NCI-H510A (cell line): ENCODE measurements around the gene DTX3.
"Not testable (repeated sequence)": the region's sequence is repeated elsewhere in the genome, so short reads cannot be mapped to it uniquely, and the experiment has no call there.

Experiments used
- DNase-seq: peaks from one replicate; lab custom pipeline; 2025; lab: John Stamatoyannopoulos, UW

DTX3 gene

DNA sequence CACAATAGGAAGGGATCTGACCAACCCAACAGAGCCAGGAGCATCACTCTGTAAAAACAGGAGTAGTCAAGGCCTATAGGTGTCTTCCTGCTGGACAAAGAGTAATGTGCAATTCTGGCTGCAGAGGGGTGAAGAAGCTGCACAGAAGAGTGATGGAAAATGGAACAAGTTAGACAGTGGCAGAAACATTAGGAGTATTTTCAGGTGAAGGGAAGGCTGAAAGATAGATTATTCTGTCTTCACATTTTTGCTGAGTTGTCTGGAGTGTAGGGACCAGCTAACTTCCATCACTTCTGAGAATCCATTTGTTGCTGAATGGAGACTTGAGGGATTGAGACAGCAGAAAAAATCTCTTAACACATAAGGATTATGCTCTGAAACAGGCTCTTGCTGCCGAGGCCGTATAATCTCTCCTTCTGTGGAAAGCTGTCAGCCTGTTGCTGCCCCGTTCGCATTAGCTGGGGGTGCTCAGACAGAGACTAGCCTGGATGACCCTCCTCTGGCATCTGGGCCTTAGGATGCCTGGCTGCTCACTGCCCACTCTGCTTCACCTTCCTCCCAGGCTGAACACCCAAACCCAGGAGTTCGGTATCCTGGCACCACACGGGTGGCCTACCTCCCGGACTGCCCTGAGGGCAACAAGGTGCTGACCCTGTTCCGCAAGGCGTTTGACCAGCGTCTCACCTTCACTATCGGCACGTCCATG, 3.5 kb downstream of the DTX3 start:
- DNase-seq = no peak

DNA sequence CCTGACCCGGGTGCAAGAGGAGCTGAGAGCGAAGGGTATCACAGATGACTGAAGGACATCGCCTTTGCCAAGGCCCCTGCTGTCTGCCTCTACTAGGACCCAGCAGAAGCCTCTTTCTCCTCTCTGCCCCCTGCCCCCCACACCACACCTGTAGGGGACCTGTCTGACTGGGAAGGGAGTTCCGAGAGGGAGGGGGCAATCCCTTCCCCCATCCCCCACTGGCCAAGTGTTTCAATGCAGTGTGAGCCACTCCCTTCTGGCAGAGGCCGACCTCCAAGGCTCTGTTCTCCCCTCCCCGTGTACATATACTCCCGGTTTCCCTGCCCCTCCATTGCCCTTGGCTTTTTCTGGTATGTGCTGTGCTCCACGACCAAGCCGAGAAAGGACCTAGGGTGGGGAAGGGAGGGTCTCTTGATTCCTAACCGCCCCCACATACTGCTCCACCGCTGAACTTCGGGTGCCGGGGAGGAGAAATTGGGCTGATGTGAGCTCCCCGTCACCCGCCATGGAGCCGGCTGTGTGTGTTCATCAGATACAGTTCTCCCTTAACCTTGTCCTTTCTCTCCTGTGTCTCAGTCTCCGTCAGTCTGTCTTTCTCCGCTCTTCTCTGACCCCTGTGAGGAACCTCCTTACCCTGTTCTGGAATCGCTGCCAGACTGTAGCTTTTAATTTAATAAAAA, 4.6 kb downstream of the DTX3 start:
- no peak for DNase-seq

DNA sequence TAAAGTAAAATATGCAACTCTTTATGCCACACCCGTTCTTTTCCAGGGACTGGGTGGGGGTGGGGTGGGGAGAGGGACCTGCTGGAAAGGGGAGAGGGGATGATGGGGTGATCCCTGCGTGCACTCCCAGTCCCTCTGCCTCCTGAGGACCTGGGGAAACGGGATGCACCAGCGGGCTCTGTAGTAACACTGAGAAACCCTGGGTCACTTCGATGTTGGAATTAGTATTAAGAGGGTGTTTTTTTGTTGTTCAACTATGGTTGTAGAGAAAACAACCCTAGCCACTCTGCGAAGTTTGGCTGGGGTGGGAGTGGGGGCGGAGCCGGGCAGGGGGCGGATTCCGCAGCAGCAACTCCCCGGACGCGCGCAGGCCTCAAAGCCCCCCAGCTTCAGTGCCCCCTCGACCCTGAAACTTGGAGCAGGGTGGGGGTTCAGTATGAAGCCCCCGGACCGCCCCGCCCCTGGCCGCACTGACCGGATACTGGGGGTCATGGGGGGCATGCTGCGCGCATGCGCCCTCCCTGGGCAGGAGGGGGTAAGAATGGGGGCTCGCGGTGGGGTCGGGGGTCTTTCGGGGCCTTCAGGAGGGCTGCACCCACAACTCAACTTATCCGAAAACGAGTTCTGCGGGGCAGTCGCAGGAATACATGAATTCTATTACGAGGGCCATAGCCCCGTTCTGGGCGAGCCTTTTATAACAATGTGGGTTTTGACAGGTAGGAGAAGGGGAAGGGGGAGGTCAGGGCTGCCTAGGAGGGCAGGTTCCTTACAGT, 5.3 kb downstream of the DTX3 start:
- no peak for DNase-seq

DNA sequence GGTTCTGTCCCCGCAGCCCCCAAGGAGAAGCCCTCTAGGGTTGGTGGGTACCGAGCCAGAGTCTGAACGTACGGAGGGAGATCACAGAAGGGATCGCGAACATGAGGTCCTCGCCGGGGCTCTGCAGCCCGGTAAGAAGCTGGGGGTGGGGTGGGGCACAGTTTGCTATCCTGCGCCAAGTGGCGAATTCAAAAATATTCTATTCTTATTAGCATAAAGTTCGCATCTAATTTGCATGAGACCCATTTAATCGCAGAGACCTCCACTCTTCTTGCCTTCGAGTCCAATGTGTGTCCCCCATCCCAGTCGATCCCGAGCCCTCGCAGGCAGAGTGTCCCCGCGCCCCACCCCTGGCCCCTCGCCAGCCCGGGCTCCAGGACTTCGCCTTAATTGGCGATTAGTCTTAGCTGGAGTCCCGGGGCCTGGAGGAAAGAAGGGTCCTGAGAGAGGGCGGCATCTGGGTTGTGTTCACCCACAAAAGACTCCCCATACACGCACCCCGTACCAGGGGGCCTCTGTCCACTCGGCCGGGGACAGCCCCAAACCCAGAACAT, 6.0 kb downstream of the DTX3 start:
- no peak for DNase-seq

DNA sequence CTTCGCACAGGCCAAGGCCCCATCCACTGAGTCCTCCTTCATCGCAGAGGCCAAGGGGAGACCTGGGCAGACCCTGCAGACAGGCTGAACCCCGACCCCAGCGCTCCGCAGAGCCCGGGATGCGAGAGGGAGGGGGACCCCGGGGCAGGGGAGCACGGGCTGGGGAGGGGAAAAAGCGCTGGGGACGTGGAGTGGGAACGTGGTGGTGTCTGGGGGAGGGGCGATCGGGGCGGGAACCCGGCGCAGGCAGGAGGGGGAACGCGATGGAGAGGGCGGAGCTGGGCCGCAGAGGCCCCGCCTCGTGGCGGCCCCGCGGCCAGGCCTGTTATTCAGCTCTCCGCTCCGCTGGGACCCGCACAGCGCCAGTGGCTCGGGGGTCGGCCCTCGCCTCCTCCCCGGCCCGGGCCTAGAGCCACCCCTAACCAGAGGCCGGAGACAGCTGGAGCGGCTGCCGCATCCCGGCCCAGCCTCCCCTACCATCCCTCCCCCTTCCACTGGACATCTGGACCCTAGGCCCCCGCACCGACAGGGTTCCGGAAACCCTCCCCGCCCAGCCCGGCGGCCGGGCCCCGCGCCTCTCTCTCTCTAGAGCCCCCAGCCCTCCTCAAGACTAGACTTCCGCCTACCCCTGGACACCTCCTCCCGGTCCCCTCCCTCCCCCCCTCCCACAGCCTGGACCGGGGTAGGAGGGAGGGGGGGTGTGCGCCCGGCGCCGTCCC, 6.6 kb downstream of the DTX3 start, which contains the start of gene ARHGEF25:
TSS of gene ARHGEF25 (plus strand) at position 328 of the 719 bp plus-strand sequence. CDS start 460 bp downstream, outside the sequence.
- DNase-seq = peak; percentile 62

DNA sequence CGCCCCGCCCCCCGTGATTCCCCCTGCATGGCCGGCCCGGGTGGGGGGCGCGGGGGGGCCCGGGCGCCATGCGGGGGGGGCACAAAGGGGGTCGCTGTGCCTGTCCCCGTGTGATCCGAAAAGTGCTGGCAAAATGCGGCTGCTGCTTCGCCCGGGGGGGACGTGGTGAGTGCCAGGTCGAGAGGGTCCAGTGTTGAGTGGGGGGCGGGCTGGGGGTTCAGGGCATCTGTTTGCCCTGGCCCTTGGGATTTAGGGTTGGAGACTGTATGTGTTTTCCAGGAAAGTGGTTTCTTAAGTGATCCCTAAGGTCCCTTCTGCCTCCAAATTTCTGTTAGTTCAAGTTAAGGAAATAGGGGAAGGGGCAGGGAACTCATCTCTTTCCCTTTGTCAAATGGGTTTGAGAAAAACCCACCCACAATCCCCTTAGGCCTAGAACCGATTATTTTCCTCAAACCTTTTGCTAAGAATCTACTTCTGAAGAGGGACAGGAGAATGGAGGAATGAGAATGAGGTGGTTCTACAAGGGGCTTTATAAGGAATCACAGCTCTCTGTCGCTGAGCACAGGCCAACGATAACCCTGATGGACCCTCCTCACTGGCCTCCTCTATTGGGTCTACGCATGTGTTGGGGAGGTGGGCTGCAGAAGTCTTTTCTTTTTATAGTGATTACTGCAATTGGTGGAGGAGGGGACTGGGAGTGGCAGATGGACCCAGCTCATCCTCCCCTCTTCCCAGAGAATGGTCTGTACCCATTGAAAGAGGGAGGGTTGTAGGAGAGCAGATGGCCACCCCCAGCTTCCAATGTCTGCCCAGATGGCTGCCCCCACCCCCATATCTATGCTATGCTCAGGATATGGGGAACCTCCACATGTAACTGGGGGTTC, 7.4 kb downstream of the DTX3 start:
- no peak for DNase-seq

DNA sequence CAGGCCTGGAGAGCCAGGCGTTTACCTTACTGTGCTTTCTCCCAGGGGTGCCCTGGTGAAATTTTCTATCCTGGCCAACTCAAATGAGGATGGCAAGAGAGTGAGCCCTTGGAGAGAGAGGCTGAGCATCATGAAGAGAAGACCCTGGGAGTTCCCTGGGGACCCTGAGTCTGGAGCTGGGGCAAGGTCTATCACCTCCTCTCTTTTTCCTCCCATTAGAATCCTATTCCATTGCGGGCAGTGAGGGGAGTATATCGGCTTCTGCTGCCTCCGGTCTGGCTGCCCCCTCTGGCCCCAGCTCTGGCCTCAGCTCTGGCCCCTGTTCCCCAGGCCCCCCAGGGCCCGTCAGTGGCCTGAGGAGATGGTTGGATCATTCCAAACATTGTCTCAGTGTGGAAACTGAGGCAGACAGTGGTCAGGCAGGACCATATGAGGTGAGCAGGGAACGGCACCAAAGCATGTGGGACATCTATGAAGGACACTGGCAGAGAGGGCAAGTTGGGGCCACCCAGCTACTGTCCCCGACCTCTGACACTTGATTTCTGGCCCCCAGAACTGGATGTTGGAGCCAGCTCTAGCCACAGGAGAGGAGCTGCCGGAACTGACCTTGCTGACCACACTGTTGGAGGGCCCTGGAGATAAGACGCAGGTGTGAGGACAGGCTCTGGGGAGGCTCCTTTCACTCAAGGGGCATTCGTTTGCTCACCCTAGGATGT, 8.2 kb downstream of the DTX3 start:
- no peak for DNase-seq

DNA sequence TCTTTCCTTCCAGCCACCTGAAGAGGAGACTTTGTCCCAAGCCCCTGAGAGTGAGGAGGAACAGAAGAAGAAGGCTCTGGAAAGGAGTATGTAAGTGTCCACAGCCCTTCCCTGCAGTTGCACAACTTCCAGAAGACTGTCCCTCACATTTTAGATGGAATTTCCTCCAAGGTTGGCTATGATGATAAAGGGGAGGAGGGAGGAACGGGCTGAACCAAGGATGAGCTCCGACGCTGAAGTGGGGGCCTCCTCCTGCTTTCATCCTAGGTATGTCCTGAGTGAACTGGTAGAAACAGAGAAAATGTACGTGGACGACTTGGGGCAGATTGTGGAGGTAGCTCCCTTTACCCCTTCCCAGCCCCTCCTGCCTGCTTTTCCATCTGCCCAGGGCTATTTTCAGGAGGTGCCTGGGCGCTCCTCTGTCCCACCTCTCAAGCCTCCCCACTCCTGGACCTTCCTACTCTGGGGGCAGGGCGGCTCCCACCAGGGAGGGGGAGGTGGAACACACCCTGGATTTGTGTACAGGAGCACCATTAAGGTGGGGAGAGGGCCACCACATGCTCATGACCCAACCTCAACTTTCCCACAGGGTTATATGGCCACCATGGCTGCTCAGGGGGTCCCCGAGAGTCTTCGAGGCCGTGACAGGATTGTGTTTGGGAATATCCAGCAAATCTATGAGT, 8.9 kb downstream of the DTX3 start:
- DNase-seq = no peak

DNA sequence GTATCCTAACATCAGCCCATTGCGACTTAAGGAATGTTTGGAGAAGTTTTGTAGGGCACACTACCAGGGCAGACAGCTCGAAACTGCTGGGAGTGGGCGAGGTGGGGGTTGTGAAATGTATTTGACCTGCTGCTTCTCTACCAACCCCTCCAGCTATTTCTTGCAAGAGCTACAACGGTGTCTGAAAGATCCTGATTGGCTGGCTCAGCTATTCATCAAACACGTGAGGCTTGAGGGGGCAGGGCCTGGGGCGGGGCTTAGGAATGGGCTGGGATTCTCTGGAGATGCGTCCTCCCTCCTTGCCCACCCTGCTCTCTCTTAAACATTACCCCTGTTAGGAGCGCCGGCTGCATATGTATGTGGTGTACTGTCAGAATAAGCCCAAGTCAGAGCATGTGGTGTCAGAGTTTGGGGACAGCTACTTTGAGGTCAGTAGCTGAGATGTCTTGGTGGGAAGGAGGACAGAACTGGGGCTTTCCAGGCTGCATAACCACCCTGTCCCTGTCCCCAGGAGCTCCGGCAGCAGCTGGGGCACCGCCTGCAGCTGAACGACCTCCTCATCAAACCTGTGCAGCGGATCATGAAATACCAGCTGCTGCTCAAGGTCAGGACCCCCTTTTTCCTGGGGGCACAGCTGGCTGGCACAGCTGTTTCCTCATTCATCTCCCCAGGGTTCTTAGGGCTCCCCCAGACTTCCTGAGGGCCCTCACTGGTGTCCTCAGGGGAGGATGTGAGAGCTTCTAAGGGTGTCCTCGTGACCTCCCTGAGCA, 9.7 kb downstream of the DTX3 start:
- no peak for DNase-seq

DNA sequence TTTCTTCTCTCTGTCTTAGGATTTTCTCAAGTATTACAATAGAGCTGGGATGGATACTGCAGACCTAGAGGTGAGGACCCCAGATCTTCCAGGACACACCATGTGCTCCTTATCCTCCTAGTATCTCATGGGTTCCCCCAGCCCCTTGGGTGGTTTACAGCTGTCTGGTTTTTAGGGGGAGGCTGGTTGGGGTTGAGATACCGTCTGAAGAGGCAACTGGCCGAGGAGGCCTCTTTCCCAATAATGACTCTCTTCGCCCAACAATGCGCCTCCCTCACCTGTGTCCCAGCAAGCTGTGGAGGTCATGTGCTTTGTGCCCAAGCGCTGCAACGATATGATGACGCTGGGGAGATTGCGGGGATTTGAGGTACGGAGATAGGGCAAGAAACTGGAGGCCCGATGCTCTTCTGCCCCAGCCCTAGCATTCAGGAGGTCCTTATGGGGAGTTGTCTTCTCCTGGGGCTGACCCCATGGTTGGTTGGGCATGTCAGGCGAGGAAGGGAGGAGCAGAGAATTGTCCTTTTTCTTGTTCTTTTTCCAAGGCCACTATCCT, 10.4 kb downstream of the DTX3 start:
- no peak for DNase-seq

DNA sequence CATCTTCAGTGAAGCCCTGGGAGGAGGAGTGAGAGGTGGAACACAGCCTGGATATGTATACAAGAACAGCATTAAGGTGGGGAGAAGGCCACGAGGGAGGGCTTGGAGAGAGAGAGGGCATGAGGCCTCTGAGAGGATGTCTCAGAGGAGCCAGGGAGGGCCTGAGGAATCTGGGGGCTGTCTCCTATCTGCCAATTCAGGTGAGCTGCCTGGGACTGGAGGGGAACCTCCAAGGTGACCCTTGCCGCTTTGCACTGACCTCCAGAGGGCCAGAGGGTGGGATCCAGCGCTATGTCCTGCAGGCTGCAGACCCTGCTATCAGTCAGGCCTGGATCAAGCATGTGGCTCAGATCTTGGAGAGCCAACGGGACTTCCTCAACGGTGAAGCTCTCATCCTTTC, 11.0 kb downstream of the DTX3 start:
- no peak for DNase-seq

DNA sequence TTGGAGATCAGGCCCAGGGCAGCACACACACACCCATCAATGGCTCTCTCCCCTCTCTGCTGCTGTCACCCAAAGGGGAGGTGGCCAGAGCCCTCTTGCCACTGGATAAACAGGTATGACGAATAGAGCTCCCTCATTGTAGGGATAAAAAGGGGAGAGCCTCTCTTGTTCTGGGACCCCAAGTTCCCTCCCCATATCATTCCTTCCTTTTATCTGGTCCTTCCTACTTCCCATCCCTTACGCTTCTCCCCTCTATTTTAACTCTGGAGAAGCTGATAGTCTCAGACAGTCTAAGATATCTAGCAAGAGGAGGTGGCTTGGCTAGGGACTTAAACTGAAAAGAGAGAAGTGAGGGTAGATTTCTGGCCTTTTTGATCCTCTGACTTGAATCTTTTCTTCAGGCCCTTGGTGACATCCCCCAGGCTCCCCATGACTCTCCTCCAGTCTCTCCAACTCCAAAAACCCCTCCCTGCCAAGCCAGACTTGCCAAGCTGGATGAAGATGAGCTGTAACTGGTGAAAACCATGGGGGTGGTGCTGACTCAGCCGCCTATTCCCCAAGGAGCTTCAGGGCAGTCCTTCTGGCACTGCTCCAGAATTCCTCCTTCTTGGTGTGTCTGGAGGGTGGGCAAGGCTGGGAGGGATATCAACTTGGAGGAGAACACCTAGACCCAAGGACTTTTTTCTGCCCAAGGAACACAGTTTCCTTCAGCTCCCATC, 11.9 kb downstream of the DTX3 start:
- no peak for DNase-seq

DNA sequence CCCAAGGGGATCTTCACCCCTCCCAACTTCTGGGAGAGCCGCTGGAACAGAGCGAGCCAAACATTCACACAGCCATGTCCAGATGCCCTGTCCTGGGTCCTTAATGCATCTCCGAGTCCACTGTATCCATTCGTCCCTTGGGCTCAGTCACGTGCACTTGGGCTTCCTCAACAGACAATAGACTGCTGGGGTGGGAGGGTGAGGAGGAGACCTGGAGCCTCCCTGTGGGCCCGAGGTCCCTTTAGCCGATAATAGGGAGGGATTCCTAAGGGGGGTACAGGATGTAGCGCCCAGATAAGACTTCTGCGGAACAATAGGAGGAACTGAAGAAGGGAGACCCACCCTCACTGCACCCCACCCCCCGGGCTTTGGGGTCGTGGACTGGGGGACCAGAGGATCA, 13.3 kb downstream of the DTX3 start:
- DNase-seq = no peak

DNA sequence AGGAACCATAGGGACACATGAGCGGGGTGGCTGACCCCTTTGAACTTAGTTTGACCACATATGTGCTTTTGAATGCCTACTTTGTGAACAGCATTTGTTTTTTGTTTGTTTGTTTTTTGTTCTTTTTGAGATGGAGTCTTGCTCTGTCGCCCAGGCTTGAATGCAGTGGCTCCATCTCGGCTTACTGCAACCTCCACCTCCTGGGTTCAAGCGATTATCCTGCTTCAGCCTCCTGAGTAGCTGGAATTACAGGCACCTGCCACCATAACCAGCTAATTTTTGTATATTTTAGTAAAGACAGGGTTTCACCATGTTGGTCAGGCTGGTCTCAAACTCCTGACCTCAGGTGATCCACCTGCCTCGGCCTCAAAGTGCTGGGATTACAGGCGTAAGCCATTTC, 13.8 kb downstream of the DTX3 start:
- DNase-seq = not testable (repeated sequence)

DNA sequence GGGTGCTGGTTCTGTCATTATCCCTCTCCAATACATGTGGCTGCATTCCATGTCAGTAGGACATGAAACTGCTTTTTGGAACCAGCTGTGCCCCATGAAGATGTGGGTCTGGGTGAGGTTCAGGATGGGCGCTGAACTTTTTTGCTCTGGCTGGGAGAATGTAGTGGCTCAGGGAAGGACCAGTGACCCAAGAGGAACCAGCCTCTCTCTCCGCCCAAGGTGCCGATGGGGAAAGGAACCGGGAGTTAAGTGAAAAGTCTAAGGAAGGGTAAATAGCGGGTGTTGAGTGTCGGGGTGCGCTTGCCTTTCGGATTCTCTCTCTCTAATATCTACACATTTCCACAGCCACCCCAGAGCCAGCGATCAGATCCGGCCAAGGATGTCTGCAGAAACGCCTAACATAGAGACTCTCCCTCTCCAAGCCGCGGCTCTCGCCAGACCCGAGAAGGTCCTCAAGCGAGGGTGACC, 14.4 kb downstream of the DTX3 start:
- no peak for DNase-seq

DNA sequence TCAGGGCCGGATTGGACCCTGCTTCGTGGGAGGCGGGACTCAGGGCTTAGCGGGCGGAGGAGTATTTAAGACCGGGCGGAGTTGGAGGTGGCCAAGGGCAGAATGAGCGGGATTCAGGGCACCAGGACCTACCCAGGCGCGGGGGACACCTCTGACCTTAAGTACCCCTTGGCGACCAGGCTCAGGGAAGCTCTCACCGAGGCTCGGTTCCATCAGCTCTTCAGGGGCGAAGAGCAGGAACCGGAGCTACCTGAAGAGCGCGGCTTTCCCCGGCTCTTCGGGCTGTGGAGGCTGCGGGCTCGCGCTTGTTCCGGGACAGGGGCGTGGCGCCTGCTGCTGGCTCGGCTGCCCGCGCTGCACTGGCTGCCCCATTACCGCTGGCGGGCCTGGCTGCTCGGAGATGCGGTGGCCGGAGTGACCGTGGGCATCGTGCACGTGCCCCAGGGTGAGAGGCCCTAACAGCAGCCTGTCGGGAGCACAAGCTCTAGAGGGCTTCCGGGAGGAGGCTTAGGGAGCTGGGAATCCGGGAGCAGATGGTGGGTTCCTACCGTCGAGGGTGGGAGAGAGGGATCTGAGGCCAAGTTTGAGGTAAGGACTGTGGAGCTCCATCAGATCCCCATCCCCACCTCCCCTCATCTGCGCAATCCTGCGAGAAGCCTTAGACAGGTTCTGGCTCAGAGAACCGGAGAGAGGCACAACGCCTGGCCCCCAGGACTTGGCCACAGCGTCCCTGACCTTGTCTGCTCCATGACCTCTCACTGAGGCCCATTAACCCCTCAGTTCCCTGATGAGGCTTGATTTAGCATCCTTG, 15.0 kb downstream of the DTX3 start:
- DNase-seq = no peak
